HepG2 (cell line): ENCODE data around the gene DAAM1. TPM values are rescaled to one million over a fixed set of nuclear protein-coding genes. Genes with fewer than 3 reads are reported as not detected.

ENCODE experiments used
- ATAC-seq: fragments of 200-7000 bp; cut with Tn5 transposase; 3 replicates; pipeline ENCODE4 v1.9.1; 2020; ENCODE audit warnings: mild to moderate bottlenecking, moderate library complexity
- BruUV-seq: library from RNA; stranded (reverse); fragments of 400-500 nt; replicated peaks from 2 replicates; lab custom pipeline; 2021; lab: Mats Ljungman, UMichigan
- CTCF ChIA-PET: fragments of 300-600 bp; formaldehyde crosslinking; extraction: SDS; loops from one replicate; lab custom pipeline; 2021; ENCODE audit warnings: low total read pairs, inconsistent platforms, low intra/inter-chr PET ratio; lab: Yijun Ruan, JAX
- POLR2A ChIA-PET: fragments of 350-600 bp; sonication (Branson Sonifier 250); formaldehyde crosslinking; loops from one replicate; lab custom pipeline; 2020; ENCODE audit warnings: antibody characterized with exemption, inconsistent platforms; lab: Yijun Ruan, JAX
- DNase-seq: peaks from one replicate; pipeline ENCODE4 v3.0.0-alpha.2; 2015; ENCODE audit warnings: low spot score
- FAIRE-seq: peaks from 3 replicates; lab custom pipeline; 2011; peaks lifted over from hg19 to GRCh38; lab: Jason Lieb, UNC
- H2AFZ ChIP-seq: one replicate; pipeline ENCODE4 v1.6.1; 2011; ENCODE audit warnings: low read length, inconsistent platforms
- H3K27ac ChIP-seq: fragments of 300-600 bp; 3 replicates; pipeline ENCODE4 v1.8.0; 2011; ENCODE audit warnings: mixed run types, mild to moderate bottlenecking, mixed read lengths, low read length, inconsistent platforms; ENCODE audit not compliant: insufficient read depth; ENCODE audit errors: extremely low read length
- H3K27me3 ChIP-seq, 2 experiments: fragments of 200-600 bp in 1 of 2; 2 replicates in 1 of 2; 3 replicates in 1 of 2; pipeline versions ENCODE4 v1.6.0 to v1.8.0; 2011; ENCODE audit warnings: low read length in 2 of 2, mild to moderate bottlenecking in 2 of 2, moderate library complexity in 2 of 2, inconsistent platforms in 1 of 2; ENCODE audit not compliant: insufficient read depth in 2 of 2, control insufficient read depth in 1 of 2
- H3K36me3 ChIP-seq, 2 experiments: fragments of 200-600 bp in 1 of 2; replicated peaks in 1 of 2; 2 replicates in 1 of 2; 3 replicates in 1 of 2; pipeline versions ENCODE4 v1.5.1 to v1.8.0; 2011; ENCODE audit warnings: low read length in 2 of 2, inconsistent platforms in 1 of 2; ENCODE audit not compliant: insufficient read depth in 2 of 2, control insufficient read depth in 1 of 2
- H3K4me1 ChIP-seq: 2 replicates; pipeline ENCODE4 v1.5.1; 2012; ENCODE audit warnings: low read length, inconsistent platforms; ENCODE audit not compliant: insufficient read depth
- H3K4me2 ChIP-seq: 2 replicates; pipeline ENCODE4 v1.6.0; 2011; ENCODE audit warnings: low read depth, low read length, inconsistent platforms
- H3K4me3 ChIP-seq, 3 experiments: fragments of 200-600 bp in 1 of 3; sonication (generic), shearing (Covaris generic) in 1 of 3; replicated peaks in 1 of 3; 2 replicates each; pipeline ENCODE4 v1.5.1; 2011 to 2016; ENCODE audit warnings: low read length in 3 of 3, inconsistent platforms in 2 of 3, low read depth in 2 of 3, mild to moderate bottlenecking in 2 of 3, control low read depth in 1 of 3, mixed read lengths in 1 of 3; ENCODE audit not compliant: insufficient read depth in 1 of 3
- H3K79me2 ChIP-seq: one replicate; pipeline ENCODE4 v1.6.1; 2011; ENCODE audit warnings: low read length, inconsistent platforms; ENCODE audit not compliant: insufficient read depth
- H3K9ac ChIP-seq: 2 replicates; pipeline ENCODE4 v1.6.0; 2011; ENCODE audit warnings: mild to moderate bottlenecking, low read depth, low read length, inconsistent platforms; ENCODE audit not compliant: insufficient read depth
- H3K9me3 ChIP-seq: 2 replicates; pipeline ENCODE4 v1.5.1; 2012; ENCODE audit warnings: mild to moderate bottlenecking, low read length
- H4K20me1 ChIP-seq: 2 replicates; pipeline ENCODE4 v1.6.0; 2011; ENCODE audit warnings: inconsistent platforms, mild to moderate bottlenecking, low read length, moderate library complexity; ENCODE audit not compliant: insufficient read depth
- DNMT1 ChIP-seq: sonication (generic); formaldehyde crosslinking; IDR thresholded peaks from 2 replicates; pipeline ENCODE4 v1.5.1; 2020; ENCODE audit warnings: mild to moderate bottlenecking, missing genetic modification reagents
- HOXA5 ChIP-seq: sonication (generic); formaldehyde crosslinking; IDR thresholded peaks from 2 replicates; pipeline ENCODE4 v1.4.0; 2020; ENCODE audit warnings: missing genetic modification reagents
- MXI1 ChIP-seq: IDR thresholded peaks from 3 replicates; pipeline ENCODE4 v1.6.1; 2012; ENCODE audit warnings: low read depth, low read length, inconsistent platforms, borderline replicate concordance
- NR2F2 ChIP-seq: IDR thresholded peaks from 2 replicates; pipeline ENCODE4 v1.6.1; 2012; ENCODE audit warnings: low read depth, inconsistent platforms, borderline replicate concordance
- PHF5A ChIP-seq: IDR thresholded peaks from one replicate; pipeline ENCODE4 v1.6.1; 2018; ENCODE audit warnings: low read depth, missing genetic modification reagents; ENCODE audit not compliant: unreplicated experiment
- RORA ChIP-seq: sonication (generic); formaldehyde crosslinking; IDR thresholded peaks from 2 replicates; pipeline ENCODE4 v1.5.0; 2020; ENCODE audit warnings: mild to moderate bottlenecking, missing genetic modification reagents, moderate library complexity
- SAFB2 ChIP-seq: sonication (generic); formaldehyde crosslinking; IDR thresholded peaks from 2 replicates; pipeline ENCODE4 v1.5.1; 2020; ENCODE audit warnings: missing genetic modification reagents, low read depth, mild to moderate bottlenecking, borderline replicate concordance
- TAF1 ChIP-seq: sonication (generic); formaldehyde crosslinking; IDR thresholded peaks from 2 replicates; pipeline ENCODE4 v1.4.0; 2020; ENCODE audit warnings: missing genetic modification reagents
- ZNF205 ChIP-seq: IDR thresholded peaks from 2 replicates; pipeline ENCODE4 v1.6.1; 2018; ENCODE audit warnings: missing biosample characterization, missing genetic modification reagents
- in situ Hi-C: cut with HindIII; loops from 2 replicates; pipeline ENCODE4 v1.10.0; 2017; ENCODE audit warnings: low pct_unique_long_range_greater_than_20kb; ENCODE audit not compliant: extremely low pct_ligation_motif_present
- intact Hi-C: fragments of 100-400 bp; cut with micrococcal nuclease; formaldehyde crosslinking; loops from one replicate; pipeline ENCODE4 v1.10.0; 2022; ENCODE audit not compliant: unreplicated experiment
- polyA plus RNA-seq, 8 experiments: library from polyadenylated mRNA; depleted of rRNA in 3 of 8; stranded (reverse) in 7 of 8; unstranded in 1 of 8; fragments of >200 nt; fragmentation: Illumina TruSeq in 4 of 8; extraction: Trizol in 4 of 8; gene quantifications; 2 replicates each; pipeline versions ENCODE4 v1.2.1 to v1.2.3, GENCODE V29; 2011 to 2016; ENCODE audit warnings: low read depth in 4 of 8, missing spikeins in 1 of 8, mixed read lengths in 1 of 8; ENCODE audit not compliant: insufficient read depth in 1 of 8
- total RNA-seq, 5 experiments: library from RNA; depleted of rRNA; stranded (reverse); fragments of >200 nt; fragmentation: Illumina TruSeq; extraction: Trizol; gene quantifications; 2 replicates each; pipeline ENCODE4 v1.2.3, GENCODE V29; 2016; ENCODE audit warnings: low read depth in 1 of 5
- TF ChIP-seq, protein P1 (sequence below): IDR thresholded peaks from 2 replicates; pipeline ENCODE4 v1.6.1; 2012; ENCODE audit warnings: low read length, improper control_type of control experiment

Gene DAAM1
- total and polyA plus RNA-seq, 2 of the 13 experiments (the other 11 are each of a cell fraction or from before 2014, with no cell fraction given), result 10.9 to 24.5 TPM

GRCh38 chr14:59200195-59200594, 11.7 kb downstream of the DAAM1 start:
- Histone ChIP-seq H3K4me3 (no peak overlapping the region), H2AFZ (no peak overlapping the region), H3K27me3 (no peaks in the 10 kb centered on the region), H3K9ac (no peak overlapping the region), H3K9me3 (no peaks in the 10 kb centered on the region), H3K79me2 (peaks cover 69% of the 10 kb centered on the region), H3K4me2 (no peak overlapping the region), H4K20me1 (0 out of 2 replicates have a peak, but pooled peaks cover 2% of the 10 kb centered on the region), H3K4me1 (peaks cover 31% of the 10 kb centered on the region), H3K36me3 (no peaks in the 10 kb centered on the region; a peak in 1 of 5 replicates), H3K27ac (no peak overlapping the region)
- TF ChIP-seq NR2F2, result no peak
- no peak for TF ChIP-seq HOXA5 (CRISPR knock-in tag)
- no peak for TF ChIP-seq TAF1 (CRISPR knock-in tag)
- TF ChIP-seq RORA (CRISPR knock-in tag), result no peak
- TF ChIP-seq MXI1, result no peak
- no peak for TF ChIP-seq DNMT1 (CRISPR knock-in tag)
- no peak for TF ChIP-seq PHF5A (CRISPR knock-in tag)
- TF ChIP-seq, protein P1, sequence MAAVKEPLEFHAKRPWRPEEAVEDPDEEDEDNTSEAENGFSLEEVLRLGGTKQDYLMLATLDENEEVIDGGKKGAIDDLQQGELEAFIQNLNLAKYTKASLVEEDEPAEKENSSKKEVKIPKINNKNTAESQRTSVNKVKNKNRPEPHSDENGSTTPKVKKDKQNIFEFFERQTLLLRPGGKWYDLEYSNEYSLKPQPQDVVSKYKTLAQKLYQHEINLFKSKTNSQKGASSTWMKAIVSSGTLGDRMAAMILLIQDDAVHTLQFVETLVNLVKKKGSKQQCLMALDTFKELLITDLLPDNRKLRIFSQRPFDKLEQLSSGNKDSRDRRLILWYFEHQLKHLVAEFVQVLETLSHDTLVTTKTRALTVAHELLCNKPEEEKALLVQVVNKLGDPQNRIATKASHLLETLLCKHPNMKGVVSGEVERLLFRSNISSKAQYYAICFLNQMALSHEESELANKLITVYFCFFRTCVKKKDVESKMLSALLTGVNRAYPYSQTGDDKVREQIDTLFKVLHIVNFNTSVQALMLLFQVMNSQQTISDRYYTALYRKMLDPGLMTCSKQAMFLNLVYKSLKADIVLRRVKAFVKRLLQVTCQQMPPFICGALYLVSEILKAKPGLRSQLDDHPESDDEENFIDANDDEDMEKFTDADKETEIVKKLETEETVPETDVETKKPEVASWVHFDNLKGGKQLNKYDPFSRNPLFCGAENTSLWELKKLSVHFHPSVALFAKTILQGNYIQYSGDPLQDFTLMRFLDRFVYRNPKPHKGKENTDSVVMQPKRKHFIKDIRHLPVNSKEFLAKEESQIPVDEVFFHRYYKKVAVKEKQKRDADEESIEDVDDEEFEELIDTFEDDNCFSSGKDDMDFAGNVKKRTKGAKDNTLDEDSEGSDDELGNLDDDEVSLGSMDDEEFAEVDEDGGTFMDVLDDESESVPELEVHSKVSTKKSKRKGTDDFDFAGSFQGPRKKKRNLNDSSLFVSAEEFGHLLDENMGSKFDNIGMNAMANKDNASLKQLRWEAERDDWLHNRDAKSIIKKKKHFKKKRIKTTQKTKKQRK, result no peak
- TF ChIP-seq SAFB2 (CRISPR knock-in tag), result no peak
- no peak for TF ChIP-seq ZNF205 (CRISPR knock-in tag)
- intact Hi-C loops (no loop called here), in situ Hi-C loops (no loop called here)
- CTCF ChIA-PET, result no interaction called here
- DNase-seq (no peak), ATAC-seq (no peak), FAIRE-seq (no peak)
- no TSS peak for BruUV-seq
- POLR2A ChIA-PET, result no interaction called here
